Breast epithelium (tissue), 3 donors: ENCODE measurements around the gene CLSTN1.

Source experiments
- POLR2A ChIP-seq: fragments of 450-650 bp; IDR thresholded peaks from one replicate; pipeline ENCODE4 v1.6.1; 2016; ENCODE audit warnings: antibody characterized with exemption, mild to moderate bottlenecking, moderate library complexity
- POLR2AphosphoS5 ChIP-seq, 3 donors: sonication (generic); formaldehyde crosslinking; IDR thresholded peaks; one replicate each; pipeline ENCODE4 v1.6.1; 2017; ENCODE audit warnings: antibody characterized with exemption in 3 of 3
- TF ChIP-seq, protein P1 (sequence below), 3 donors: fragments of 450-650 bp; IDR thresholded peaks; one replicate each; pipeline ENCODE4 v1.5.1; 2016 to 2017; ENCODE audit warnings: antibody characterized with exemption in 3 of 3, mild to moderate bottlenecking in 3 of 3, moderate library complexity in 3 of 3

DNA sequence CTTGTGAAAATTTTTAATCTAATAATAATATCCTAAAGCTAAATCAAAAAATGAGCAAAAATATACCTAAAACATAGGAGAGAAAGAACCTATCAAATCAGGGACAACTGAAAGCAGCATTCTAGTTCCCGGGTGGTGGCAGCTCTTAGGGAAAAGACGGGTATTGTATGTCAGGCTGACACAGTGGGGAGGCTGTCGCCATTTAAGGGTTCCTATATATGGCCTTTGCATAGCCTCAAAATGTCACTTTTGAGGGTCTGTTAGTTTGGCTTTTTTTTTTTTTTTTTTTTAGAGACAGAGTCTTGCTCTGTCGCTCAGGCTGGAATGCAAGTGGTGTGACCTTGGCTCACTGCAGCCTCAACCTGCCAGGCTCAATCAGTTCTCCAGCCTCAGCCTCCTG is 6.0 kb downstream of the CLSTN1 start:
- TF ChIP-seq, protein P1, sequence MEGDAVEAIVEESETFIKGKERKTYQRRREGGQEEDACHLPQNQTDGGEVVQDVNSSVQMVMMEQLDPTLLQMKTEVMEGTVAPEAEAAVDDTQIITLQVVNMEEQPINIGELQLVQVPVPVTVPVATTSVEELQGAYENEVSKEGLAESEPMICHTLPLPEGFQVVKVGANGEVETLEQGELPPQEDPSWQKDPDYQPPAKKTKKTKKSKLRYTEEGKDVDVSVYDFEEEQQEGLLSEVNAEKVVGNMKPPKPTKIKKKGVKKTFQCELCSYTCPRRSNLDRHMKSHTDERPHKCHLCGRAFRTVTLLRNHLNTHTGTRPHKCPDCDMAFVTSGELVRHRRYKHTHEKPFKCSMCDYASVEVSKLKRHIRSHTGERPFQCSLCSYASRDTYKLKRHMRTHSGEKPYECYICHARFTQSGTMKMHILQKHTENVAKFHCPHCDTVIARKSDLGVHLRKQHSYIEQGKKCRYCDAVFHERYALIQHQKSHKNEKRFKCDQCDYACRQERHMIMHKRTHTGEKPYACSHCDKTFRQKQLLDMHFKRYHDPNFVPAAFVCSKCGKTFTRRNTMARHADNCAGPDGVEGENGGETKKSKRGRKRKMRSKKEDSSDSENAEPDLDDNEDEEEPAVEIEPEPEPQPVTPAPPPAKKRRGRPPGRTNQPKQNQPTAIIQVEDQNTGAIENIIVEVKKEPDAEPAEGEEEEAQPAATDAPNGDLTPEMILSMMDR (IDR thresholded peaks at IDR 0.05), result no peak
- TF ChIP-seq POLR2A, result no peak
- no peak for TF ChIP-seq POLR2AphosphoS5 (IDR thresholded peaks at IDR 0.05)
